Right lobe of liver (tissue), 6 donors: ENCODE measurements around the gene APOL3. TPM values are rescaled to one million over a fixed set of nuclear protein-coding genes. Genes with fewer than 3 reads are reported as not detected.
"Not testable (repeated sequence)": the region's sequence is repeated elsewhere in the genome, so short reads cannot be mapped to it uniquely, and the experiment has no call there.

Source experiments
- ATAC-seq, 4 donors: fragments of 200-7000 bp; cut with Tn5 transposase; one replicate each; pipeline ENCODE4 v1.9.1; 2020; ENCODE audit warnings: mild to moderate bottlenecking in 4 of 4, moderate library complexity in 4 of 4
- DNase-seq, 3 donors: peaks; one replicate each; pipeline ENCODE4 v3.0.0-alpha.2; 2020
- H3K27ac ChIP-seq, 3 donors: fragments of 200-600 bp; one replicate each; pipeline ENCODE4 v1.8.0; 2022
- H3K27me3 ChIP-seq, 2 donors: fragments of 200-600 bp; one replicate each; pipeline ENCODE4 v1.8.0; 2022
- H3K36me3 ChIP-seq, 4 donors: fragments of 200-600 bp; sonication (generic) in 1 of 4; one replicate each; pipeline versions ENCODE4 v1.5.1 to v1.8.0; 2017 to 2022; ENCODE audit warnings: control low read depth in 1 of 4
- H3K4me1 ChIP-seq, 4 donors: fragments of 200-600 bp; sonication (generic) in 1 of 4; one replicate each; pipeline versions ENCODE4 v1.5.1 to v1.8.0; 2017 to 2022; ENCODE audit warnings: control low read depth in 1 of 4
- H3K4me3 ChIP-seq, 3 donors: fragments of 200-600 bp; one replicate each; pipeline ENCODE4 v1.8.0; 2022
- H3K9me3 ChIP-seq, 4 donors: fragments of 200-600 bp; sonication (generic) in 1 of 4; one replicate each; pipeline versions ENCODE4 v1.5.1 to v1.8.0; 2017 to 2022; ENCODE audit warnings: control low read depth in 1 of 4
- POLR2A ChIP-seq: fragments of 450-650 bp; IDR thresholded peaks from one replicate; pipeline ENCODE4 v1.6.1; 2017; ENCODE audit warnings: antibody characterized with exemption, mild to moderate bottlenecking
- WGBS: methylation state at CpG from one replicate; pipeline ENCODE4 v1.1.6; 2018; ENCODE audit warnings: low coverage, low lambda C conversion rate; ENCODE audit not compliant: insufficient coverage; ENCODE audit errors: missing lambda C conversion rate; 5-methylcytosine and 5-hydroxymethylcytosine counted together
- intact Hi-C, 2 donors: fragments of 100-400 bp; cut with DNase I; formaldehyde crosslinking; loops; one replicate each; pipeline versions ENCODE4 v1.11.2 to v1.14.1; 2022
- total RNA-seq, 6 experiments: library from RNA; depleted of rRNA in 2 of 6; stranded (reverse); fragments of >200 nt in 2 of 6; fragmentation: NEBNext Ultra II Directional in 3 of 6; extraction: Animal tissue kit (Norgen Biotek cat#: 25700) in 3 of 6; gene quantifications; one replicate each; pipeline versions ENCODE4 v1.1.0 to v1.2.4, GENCODE V29; 2016 to 2023
- TF ChIP-seq, protein P1 (sequence below), 4 donors: fragments of 200-600 bp in 3 of 4; fragments of 450-650 bp in 1 of 4; IDR thresholded peaks; one replicate each; pipeline versions ENCODE4 v1.5.1 to v1.8.0; 2016 to 2022; ENCODE audit warnings: antibody characterized with exemption in 4 of 4, mild to moderate bottlenecking in 2 of 4
- donor health status: DM: no; HTN: yes; CAD: no.
- donor health status: DM: no; HTN: no; CAD: no.
- donor health status: DM: no; HTN: no; CAD: no.
- donor health status: DM: no; HTN: yes; CAD: no.
- donor health status: DM: no; HTN: yes; CAD: no.

APOL3 gene
- total RNA-seq, 6 experiments from 2014 or later, result 21.7 to 80.5 (median 30.2) TPM

- H3K4me1 ChIP-seq, result no peaks in the 10 kb centered on the region
- no peaks in the 10 kb centered on the region for H3K27me3 ChIP-seq
- peak overlapping the region; percentile 63 to 79 (median 78) for H3K27ac ChIP-seq
- no peaks in the 10 kb centered on the region for H3K36me3 ChIP-seq
- TF ChIP-seq POLR2A, result peak; percentile 54
- TF ChIP-seq, protein P1, sequence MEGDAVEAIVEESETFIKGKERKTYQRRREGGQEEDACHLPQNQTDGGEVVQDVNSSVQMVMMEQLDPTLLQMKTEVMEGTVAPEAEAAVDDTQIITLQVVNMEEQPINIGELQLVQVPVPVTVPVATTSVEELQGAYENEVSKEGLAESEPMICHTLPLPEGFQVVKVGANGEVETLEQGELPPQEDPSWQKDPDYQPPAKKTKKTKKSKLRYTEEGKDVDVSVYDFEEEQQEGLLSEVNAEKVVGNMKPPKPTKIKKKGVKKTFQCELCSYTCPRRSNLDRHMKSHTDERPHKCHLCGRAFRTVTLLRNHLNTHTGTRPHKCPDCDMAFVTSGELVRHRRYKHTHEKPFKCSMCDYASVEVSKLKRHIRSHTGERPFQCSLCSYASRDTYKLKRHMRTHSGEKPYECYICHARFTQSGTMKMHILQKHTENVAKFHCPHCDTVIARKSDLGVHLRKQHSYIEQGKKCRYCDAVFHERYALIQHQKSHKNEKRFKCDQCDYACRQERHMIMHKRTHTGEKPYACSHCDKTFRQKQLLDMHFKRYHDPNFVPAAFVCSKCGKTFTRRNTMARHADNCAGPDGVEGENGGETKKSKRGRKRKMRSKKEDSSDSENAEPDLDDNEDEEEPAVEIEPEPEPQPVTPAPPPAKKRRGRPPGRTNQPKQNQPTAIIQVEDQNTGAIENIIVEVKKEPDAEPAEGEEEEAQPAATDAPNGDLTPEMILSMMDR (IDR thresholded peaks at IDR 0.05), result peak; percentile 95 to 99 (median 97)
- no peaks in the 10 kb centered on the region for H3K9me3 ChIP-seq
- peak overlapping the region in 2 of 3 donors; percentile 28 to 36 for H3K4me3 ChIP-seq
- DNase-seq (peak; percentile 95 to 96 (median 96)), ATAC-seq (peak; percentile 98 to 99 (median 98))
- WGBS, result 16% methylated on average over 24 of the region's 50 CpGs
- intact Hi-C loops, result loop anchor here (5.0 to 10.0 kb wide), 4 partner anchors 59 to 497 kb away; no protein-coding TSS in a partner anchor
These were observed 36.6 kb downstream of the APOL3 start for GRCh38 chr22:36123673-36124630.

DNA sequence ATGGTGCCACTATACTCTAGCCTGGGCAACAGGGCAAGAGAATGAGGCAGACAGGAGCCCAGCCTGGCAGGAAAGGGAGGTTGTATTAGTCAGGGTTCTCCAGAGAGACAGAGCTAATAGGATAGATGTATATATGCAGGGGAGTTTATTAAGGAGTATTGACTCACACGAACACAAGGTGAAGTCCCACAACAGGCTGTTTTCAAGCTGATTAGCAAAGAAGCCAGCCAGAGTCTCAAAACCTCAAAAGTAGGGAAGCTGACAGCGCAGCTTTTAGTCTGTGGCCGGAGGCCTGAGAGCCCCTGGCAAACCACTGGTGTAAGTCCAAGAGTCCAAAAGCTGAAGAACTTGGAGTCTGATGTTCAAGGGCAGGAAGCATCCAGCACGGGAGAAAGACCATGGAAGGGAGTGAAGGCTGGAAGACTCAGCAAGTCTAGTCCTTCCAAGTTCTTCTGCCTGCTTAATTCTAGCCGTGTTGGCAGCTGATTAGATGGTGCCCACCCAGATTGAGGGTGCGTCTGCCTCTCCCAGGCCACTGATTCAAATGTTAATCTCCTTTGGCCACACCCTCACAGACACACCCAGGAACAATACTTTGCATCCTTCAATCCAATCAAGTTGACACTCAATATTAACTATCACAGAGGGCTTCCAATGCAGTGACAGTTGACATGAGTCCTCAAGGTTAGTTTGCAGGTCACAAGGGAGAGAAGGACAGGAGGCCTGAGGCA lies 39.8 kb downstream of the APOL3 start:
- not testable (repeated sequence) for H3K27me3 ChIP-seq, ATAC-seq
- intact Hi-C loops, result loop anchor here (5.0 to 10.0 kb wide), 4 partner anchors 56 to 493 kb away; no protein-coding TSS in a partner anchor

GRCh38 chr22:36117053-36117554 lies 43.5 kb downstream of the APOL3 start:
- intact Hi-C loops, result no loop called here
- ATAC-seq, result peak in 1 of 4 donors; percentile 29
- H3K9me3 ChIP-seq, result no peaks in the 10 kb centered on the region
- H3K27me3 ChIP-seq, result no peaks in the 10 kb centered on the region
- H3K4me3 ChIP-seq, result no peak overlapping the region
- H3K4me1 ChIP-seq, result no peaks in the 10 kb centered on the region
- DNase-seq, result no peak
- 74% methylated on average over 3 of the region's 9 CpGs for WGBS
- no peaks in the 10 kb centered on the region for H3K36me3 ChIP-seq
- no peak overlapping the region for H3K27ac ChIP-seq
- TF ChIP-seq, protein P1 (IDR thresholded peaks at IDR 0.05), result no peak
- TF ChIP-seq POLR2A, result no peak

More for the DNA sequence above, 39.8 kb downstream of the APOL3 start:
- 82% methylated on average over 3 of the region's 6 CpGs for whole genome bisulfite sequencing
- H3K4me3 ChIP-seq, H3K9me3 ChIP-seq, H3K36me3 ChIP-seq, DNase-seq, H3K27ac ChIP-seq, H3K4me1 ChIP-seq: not testable (repeated sequence)

GRCh38 chr22:36116127-36116526 lies 44.4 kb downstream of the APOL3 start:
- no peak for DNase-seq
- no peaks in the 10 kb centered on the region for H3K27me3 ChIP-seq
- intact Hi-C loops, result no loop called here

More at GRCh38 chr22:36116127-36116526, 44.4 kb downstream of the APOL3 start:
- TF ChIP-seq POLR2A, result no peak
- TF ChIP-seq, protein P1 (IDR thresholded peaks at IDR 0.05), result no peak
- Histone ChIP-seq H3K36me3 (no peaks in the 10 kb centered on the region), H3K9me3 (no peaks in the 10 kb centered on the region), H3K4me3 (no peak overlapping the region), H3K27ac (no peak overlapping the region), H3K4me1 (no peaks in the 10 kb centered on the region)
- ATAC-seq, result no peak
- 92% methylated on average over 2 of the region's 2 CpGs for WGBS
